H1 (cell line): ENCODE results near the gene NEURL1. TPM values are rescaled to one million over a fixed set of nuclear protein-coding genes. Genes with fewer than 3 reads are reported as not detected.

ENCODE experiments used
- CTBP2 ChIP-seq: IDR thresholded peaks from 2 replicates; pipeline ENCODE4 v1.7.0; 2011; ENCODE audit warnings: borderline replicate concordance, mild to moderate bottlenecking, moderate library complexity, mixed read lengths, low read length; ENCODE audit not compliant: insufficient read depth, insufficient read length
- EGR1 ChIP-seq: IDR thresholded peaks from 2 replicates; pipeline ENCODE4 v1.6.1; 2011; ENCODE audit warnings: low read depth, low read length, borderline replicate concordance
- EP300 ChIP-seq, 2 experiments: IDR thresholded peaks; 1 replicate in 1 of 2; 2 replicates in 1 of 2; pipeline ENCODE4 v1.6.1; 2011 to 2012; ENCODE audit warnings: low read depth in 2 of 2, low read length in 2 of 2, mild to moderate bottlenecking in 2 of 2, borderline replicate concordance in 1 of 2, inconsistent platforms in 1 of 2, moderate library complexity in 1 of 2
- FOSL1 ChIP-seq: IDR thresholded peaks from 2 replicates; pipeline ENCODE4 v1.6.1; 2011; ENCODE audit warnings: mild to moderate bottlenecking, low read depth, low read length, moderate library complexity; ENCODE audit not compliant: insufficient read depth
- SAP30 ChIP-seq: fragments of 300-600 bp; sonication (generic); IDR thresholded peaks from 2 replicates; pipeline ENCODE4 v1.7.1; 2012; ENCODE audit warnings: low read length, moderate library complexity, mild to moderate bottlenecking, inconsistent platforms; ENCODE audit not compliant: insufficient read depth, insufficient replicate concordance
- SIN3A ChIP-seq, 2 experiments: IDR thresholded peaks in 1 of 2; conservative IDR thresholded peaks in 1 of 2; 2 replicates each; pipeline ENCODE4 v1.6.1; 2011 to 2012; ENCODE audit warnings: low read length in 2 of 2, improper control_type of control experiment in 1 of 2, low read depth in 1 of 2, mild to moderate bottlenecking in 1 of 2
- polyA plus RNA-seq, 7 experiments: library from polyadenylated mRNA; depleted of rRNA in 3 of 7; stranded (reverse) in 5 of 7; unstranded in 2 of 7; fragments of >200 nt in 5 of 7; fragments of 200-250 nt in 2 of 7; gene quantifications; 1 replicate in 5 of 7; 2 replicates in 1 of 7; 4 replicates in 1 of 7; pipeline versions ENCODE4 v1.2.1 to v1.2.3, GENCODE V29; 2011 to 2013; ENCODE audit warnings: missing spikeins in 2 of 7, mixed read lengths in 2 of 7
- total RNA-seq: library from RNA; stranded (reverse); fragmentation: NEBNext Ultra II Directional; extraction: Animal tissue kit (Norgen Biotek cat#: 25700); gene quantifications from 2 replicates; pipeline ENCODE4 v1.2.1, GENCODE V29; 2021

The NEURL1 gene
- total and polyA plus RNA-seq, 2 of the 8 experiments (the other 6 are each of a cell fraction or from before 2014, with no cell fraction given) = 0.54 to 0.58 TPM

GRCh38 chr10:103562383-103562782 is 68.9 kb downstream of the NEURL1 start (continued):
- no peak for TF ChIP-seq CTBP2
- no peak for TF ChIP-seq SIN3A (conservative IDR thresholded peaks at IDR 0.05 in 1 of 2, IDR thresholded peaks at IDR 0.05 in 1 of 2; ENCODE audit: low read depth in 1 of 2, low read length in 2 of 2)
- no peak for TF ChIP-seq EGR1
- TF ChIP-seq SAP30 = no peak
- no peak for TF ChIP-seq EP300 (IDR thresholded peaks at IDR 0.05; ENCODE audit: borderline replicate concordance in 1 of 2, low read depth in 2 of 2, low read length in 2 of 2)
- TF ChIP-seq FOSL1 = no peak
